A673 (cell line): ENCODE results near the gene FURIN. TPM values are rescaled to one million over a fixed set of nuclear protein-coding genes. Genes with fewer than 3 reads are reported as not detected.
"Not testable (repeated sequence)": the region's sequence is repeated elsewhere in the genome, so short reads cannot be mapped to it uniquely, and the experiment has no call there.

Experiments used
- BruUV-seq: library from RNA; stranded (reverse); fragments of 400-500 nt; replicated peaks from 2 replicates; lab custom pipeline; 2021; lab: Mats Ljungman, UMichigan
- CTCF ChIA-PET: fragments of 300-600 bp; sonication (Branson Sonifier 250); formaldehyde crosslinking; loops from one replicate; lab custom pipeline; 2022; ENCODE audit warnings: antibody characterized with exemption; lab: Charles Lee
- POLR2A ChIA-PET: fragments of 300-600 bp; sonication (Branson Sonifier 250); formaldehyde crosslinking; loops from one replicate; lab custom pipeline; 2022; ENCODE audit warnings: antibody characterized with exemption; ENCODE audit not compliant: low non-redundant PET; lab: Charles Lee
- DNase-seq: peaks from one replicate; pipeline ENCODE4 v3.0.0-alpha.2; 2015; ENCODE audit warnings: low spot score
- H3K27ac ChIP-seq: fragments of 200-600 bp; sonication (generic); 2 replicates; pipeline ENCODE4 v1.5.1; 2016; ENCODE audit warnings: mixed run types, low read depth, mild to moderate bottlenecking, mixed read lengths, antibody characterized with exemption, low read length; ENCODE audit not compliant: poor library complexity, severe bottlenecking
- H3K27me3 ChIP-seq: fragments of 200-600 bp; sonication (generic); replicated peaks from 2 replicates; pipeline ENCODE4 v1.6.1; 2017; ENCODE audit warnings: mixed run types, low read depth, mild to moderate bottlenecking, mixed read lengths, antibody characterized with exemption, low read length; ENCODE audit not compliant: insufficient read depth, poor library complexity
- H3K36me3 ChIP-seq: fragments of 200-600 bp; sonication (generic); 2 replicates; pipeline ENCODE4 v1.6.1; 2016; ENCODE audit warnings: mixed run types, mild to moderate bottlenecking, mixed read lengths, antibody characterized with exemption, low read length; ENCODE audit not compliant: insufficient read depth, poor library complexity, severe bottlenecking
- H3K4me1 ChIP-seq: fragments of 200-600 bp; sonication (generic); 2 replicates; pipeline ENCODE4 v1.6.1; 2017; ENCODE audit warnings: mixed run types, mild to moderate bottlenecking, mixed read lengths, antibody characterized with exemption, low read length; ENCODE audit not compliant: insufficient read depth, poor library complexity, severe bottlenecking
- H3K4me3 ChIP-seq: fragments of 200-600 bp; sonication (generic); 2 replicates; pipeline ENCODE4 v1.5.1; 2016; ENCODE audit warnings: low read depth, mixed run types, mild to moderate bottlenecking, mixed read lengths, low read length; ENCODE audit not compliant: poor library complexity, severe bottlenecking
- H3K9me3 ChIP-seq: fragments of 200-600 bp; sonication (generic); 2 replicates; pipeline ENCODE4 v1.6.1; 2016; ENCODE audit warnings: mixed run types, low read depth, mild to moderate bottlenecking, mixed read lengths, antibody characterized with exemption, low read length; ENCODE audit not compliant: poor library complexity, severe bottlenecking
- EZH2 ChIP-seq: fragments of 200-600 bp; sonication (generic); IDR thresholded peaks from 2 replicates; pipeline ENCODE4 v1.6.1; 2017; ENCODE audit warnings: borderline replicate concordance, low read depth, mild to moderate bottlenecking, mixed read lengths, antibody characterized with exemption, low read length; ENCODE audit not compliant: poor library complexity, severe bottlenecking
- intact Hi-C: fragments of 100-400 bp; cut with micrococcal nuclease; formaldehyde crosslinking; loops from one replicate; pipeline ENCODE4 v1.10.0; 2022; ENCODE audit not compliant: unreplicated experiment
- total RNA-seq: library from RNA; stranded (reverse); gene quantifications from 2 replicates; pipeline ENCODE4 v1.2.3, GENCODE V29; 2021
- TF ChIP-seq, protein P1 (sequence below): fragments of 300-800, 200-600 bp; sonication (generic); conservative IDR thresholded peaks from 2 replicates; pipeline ENCODE4 v1.5.1; 2017; ENCODE audit warnings: low read depth, mild to moderate bottlenecking, antibody characterized with exemption, low read length, moderate library complexity, mixed read lengths

The FURIN gene
- total RNA-seq, 1 experiment from 2014 or later: 63.4 TPM

DNA sequence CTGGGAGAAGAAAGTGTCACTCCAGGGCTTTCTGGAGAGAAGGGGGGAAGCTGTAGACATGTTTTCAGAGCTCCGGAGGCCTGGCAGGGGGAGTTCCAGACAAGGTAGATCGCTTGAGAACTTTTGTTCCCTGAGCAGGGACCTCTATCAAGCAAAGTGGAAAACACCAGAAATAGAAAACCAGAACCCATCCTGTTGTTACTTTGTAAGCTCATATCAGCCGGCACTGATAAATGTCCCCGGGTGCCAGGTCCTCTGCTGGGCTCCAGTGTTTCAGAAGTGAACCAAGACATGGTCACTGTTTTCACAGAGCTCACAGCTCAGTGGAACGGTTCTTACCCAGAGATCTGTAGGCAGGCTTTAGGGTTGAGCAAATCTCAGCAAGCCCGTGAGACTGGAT, 50.4 kb downstream of the FURIN start:
- BruUV-seq: no TSS peak
- Histone ChIP-seq H3K4me1 (no peaks in the 10 kb centered on the region), H3K27ac (no peak overlapping the region), H3K36me3 (peaks cover 58% of the 10 kb centered on the region), H3K4me3 (no peak overlapping the region), H3K9me3 (no peaks in the 10 kb centered on the region), H3K27me3 (no peaks in the 10 kb centered on the region)
- ChIA-PET POLR2A (no interaction called here), CTCF (no interaction called here)
- TF ChIP-seq, protein P1, sequence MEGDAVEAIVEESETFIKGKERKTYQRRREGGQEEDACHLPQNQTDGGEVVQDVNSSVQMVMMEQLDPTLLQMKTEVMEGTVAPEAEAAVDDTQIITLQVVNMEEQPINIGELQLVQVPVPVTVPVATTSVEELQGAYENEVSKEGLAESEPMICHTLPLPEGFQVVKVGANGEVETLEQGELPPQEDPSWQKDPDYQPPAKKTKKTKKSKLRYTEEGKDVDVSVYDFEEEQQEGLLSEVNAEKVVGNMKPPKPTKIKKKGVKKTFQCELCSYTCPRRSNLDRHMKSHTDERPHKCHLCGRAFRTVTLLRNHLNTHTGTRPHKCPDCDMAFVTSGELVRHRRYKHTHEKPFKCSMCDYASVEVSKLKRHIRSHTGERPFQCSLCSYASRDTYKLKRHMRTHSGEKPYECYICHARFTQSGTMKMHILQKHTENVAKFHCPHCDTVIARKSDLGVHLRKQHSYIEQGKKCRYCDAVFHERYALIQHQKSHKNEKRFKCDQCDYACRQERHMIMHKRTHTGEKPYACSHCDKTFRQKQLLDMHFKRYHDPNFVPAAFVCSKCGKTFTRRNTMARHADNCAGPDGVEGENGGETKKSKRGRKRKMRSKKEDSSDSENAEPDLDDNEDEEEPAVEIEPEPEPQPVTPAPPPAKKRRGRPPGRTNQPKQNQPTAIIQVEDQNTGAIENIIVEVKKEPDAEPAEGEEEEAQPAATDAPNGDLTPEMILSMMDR: no peak
- no peak for TF ChIP-seq EZH2
- no peak for DNase-seq
- intact Hi-C loops: no loop called here

DNA sequence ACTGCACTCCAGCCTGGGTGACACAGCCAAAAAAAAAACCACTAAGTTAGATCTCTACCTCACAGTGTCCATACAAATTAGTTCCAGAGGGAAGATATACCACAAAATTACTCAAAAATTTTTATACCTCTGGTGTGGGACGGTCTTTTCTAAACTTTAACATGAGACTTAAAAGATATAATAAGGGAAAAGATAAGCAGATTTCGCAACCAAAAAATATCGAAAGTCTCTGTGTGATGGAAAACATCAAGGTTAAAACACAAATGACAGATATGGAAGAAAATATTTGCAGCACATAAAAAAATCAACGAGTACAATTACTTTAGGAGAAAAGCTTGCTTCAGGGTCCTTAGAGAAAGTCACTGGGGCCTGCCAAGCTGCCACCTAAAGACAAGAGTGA, 53.5 kb downstream of the FURIN start:
- no peak overlapping the region for H3K27ac ChIP-seq
- no TSS peak for BruUV-seq
- ChIA-PET POLR2A (no interaction called here), CTCF (no interaction called here)
- intact Hi-C loops: no loop called here
- peaks cover 35% of the 10 kb centered on the region for H3K36me3 ChIP-seq
- H3K27me3 ChIP-seq: no peaks in the 10 kb centered on the region
- no peak for DNase-seq
- H3K4me1 ChIP-seq: no peaks in the 10 kb centered on the region
- no peaks in the 10 kb centered on the region for H3K9me3 ChIP-seq
- H3K4me3 ChIP-seq: no peak overlapping the region
- no peak for TF ChIP-seq EZH2
- TF ChIP-seq, protein P1: no peak

DNA sequence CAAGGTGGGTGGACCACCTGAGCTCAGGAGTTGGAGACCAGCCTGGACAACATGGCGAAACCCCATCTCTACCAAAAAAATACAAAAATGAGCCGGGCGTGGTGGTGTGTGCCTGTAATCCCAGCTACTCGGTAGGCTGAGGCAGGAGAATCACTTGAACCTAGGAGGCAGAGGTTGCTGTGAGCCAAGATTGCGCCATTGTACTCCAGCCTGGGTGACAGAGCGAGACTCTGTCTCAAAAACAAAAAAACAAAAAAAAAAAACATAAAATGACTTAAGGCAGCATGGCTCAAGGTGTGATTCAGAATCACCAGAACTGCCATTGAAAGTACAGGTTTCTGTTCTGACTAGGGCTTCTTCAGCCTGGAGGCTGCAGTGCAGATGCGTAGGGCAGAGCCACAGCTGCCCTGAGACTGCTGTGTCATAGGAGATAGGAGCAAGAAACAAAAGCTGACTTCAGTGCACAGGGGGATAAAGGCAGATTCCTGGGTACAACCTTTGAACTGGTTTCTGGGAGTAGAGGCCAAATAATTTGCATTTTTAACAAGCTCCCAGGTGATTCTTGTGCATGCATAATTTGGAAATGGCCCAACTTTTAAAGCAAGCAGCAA, 54.4 kb downstream of the FURIN start:
- intact Hi-C loops, CTCF ChIA-PET, H3K4me1 ChIP-seq, H3K27ac ChIP-seq, H3K4me3 ChIP-seq, DNase-seq, H3K9me3 ChIP-seq, BruUV-seq, H3K27me3 ChIP-seq: not testable (repeated sequence)
- POLR2A ChIA-PET: interaction anchor here (0.7 kb wide), 1 partner anchor 280 kb away, joined by 5 read pairs; no protein-coding TSS in a partner anchor
- peaks cover 33% of the 10 kb centered on the region for H3K36me3 ChIP-seq

DNA sequence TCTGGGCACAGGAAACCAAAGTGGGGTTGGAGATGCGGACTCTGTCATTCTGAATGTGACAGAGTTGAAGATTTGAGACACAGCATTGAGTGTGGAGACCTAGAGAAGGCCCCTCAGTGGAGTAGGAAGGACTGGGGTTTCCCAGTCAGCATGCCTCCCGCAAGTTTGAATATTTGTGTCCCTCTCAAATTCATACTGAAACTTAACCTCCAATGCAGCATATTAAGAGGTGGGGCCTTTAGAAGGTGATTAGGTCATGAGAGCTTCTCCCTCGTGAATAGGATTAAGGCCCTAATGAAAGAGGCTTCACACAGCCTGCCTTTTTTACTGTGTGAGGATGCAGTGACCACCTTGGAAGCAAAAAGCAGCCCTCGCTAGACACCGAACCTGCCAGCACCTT, 56.0 kb downstream of the FURIN start:
- Histone ChIP-seq H3K27me3 (no peaks in the 10 kb centered on the region), H3K9me3 (no peaks in the 10 kb centered on the region), H3K4me1 (peaks cover 3% of the 10 kb centered on the region), H3K36me3 (peaks cover 22% of the 10 kb centered on the region), H3K27ac (no peak overlapping the region), H3K4me3 (no peak overlapping the region)
- BruUV-seq: no TSS peak
- TF ChIP-seq, protein P1: no peak
- no peak for TF ChIP-seq EZH2
- ChIA-PET CTCF (no interaction called here), POLR2A (no interaction called here)
- DNase-seq: no peak
- intact Hi-C loops: no loop called here

DNA sequence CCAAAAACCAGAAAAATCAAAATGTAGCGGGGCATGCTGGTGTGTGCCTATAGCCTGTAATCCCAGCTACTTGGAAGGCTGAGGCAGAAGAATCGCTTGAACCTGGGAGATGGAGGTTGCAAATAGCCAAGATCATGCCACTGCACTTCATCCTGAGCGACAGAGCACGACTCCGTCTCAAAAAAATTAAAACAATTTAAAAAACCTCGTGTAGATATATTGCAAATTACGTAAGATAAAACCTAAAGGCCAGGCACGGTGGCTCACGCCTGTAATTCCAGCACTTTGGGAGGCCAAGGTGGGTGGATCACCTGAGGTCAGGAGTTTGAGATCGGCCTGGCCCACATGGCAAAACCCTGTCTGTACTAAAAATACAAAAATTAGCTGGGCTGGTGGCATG, 58.4 kb downstream of the FURIN start:
- H3K27me3 ChIP-seq, H3K36me3 ChIP-seq, CTCF ChIA-PET, intact Hi-C loops, BruUV-seq, POLR2A ChIA-PET, H3K9me3 ChIP-seq, DNase-seq, H3K4me3 ChIP-seq, H3K27ac ChIP-seq: not testable (repeated sequence)
- H3K4me1 ChIP-seq: peaks cover 12% of the 10 kb centered on the region
